ENCODE data around the gene ELMO3. TPM values are rescaled to one million over a fixed set of nuclear protein-coding genes. Genes with fewer than 3 reads are reported as not detected.

Gene ELMO3
- total and polyA plus RNA-seq, 8 donors, result 14.6 to 52.4 (median 23.6) TPM

GRCh38 chr16:67230809-67231660, 32.1 kb downstream of the ELMO3 start:
- no peak for FAIRE-seq
- H3K36me3 ChIP-seq, result peaks cover 0 to 26% (median 19%) of the 10 kb centered on the region in 3 donors

GRCh38 chr16:67233596-67233995, 34.7 kb downstream of the ELMO3 start:
- no peak overlapping the region for H3K27ac ChIP-seq
- peaks cover 0 to 44% (median 25%) of the 10 kb centered on the region in 3 donors for H3K36me3 ChIP-seq
- peak in 2 of 6 donors; percentile 45 to 58 for DNase-seq
- no peaks in the 10 kb centered on the region for H3K27me3 ChIP-seq
- intact Hi-C loops (cut with DNase I), result no loop called here
- no peaks in the 10 kb centered on the region for H3K4me1 ChIP-seq
- FAIRE-seq, result no peak
- H3K4me3 ChIP-seq, result no peak overlapping the region
- whole genome bisulfite sequencing, 2 donors, result 66 to 80% methylated on average over 7 of the region's 7 CpGs
- no peaks in the 10 kb centered on the region for H3K9me3 ChIP-seq
- ATAC-seq, result no peak
- TF ChIP-seq CTCF (IDR thresholded peaks at IDR 0.05), result no peak

More at GRCh38 chr16:67230809-67231660, 32.1 kb downstream of the ELMO3 start:
- no peak for ATAC-seq
- H3K4me1 ChIP-seq, result peaks cover 0 to 9% (median 6%) of the 10 kb centered on the region in 3 donors
- no peak overlapping the region for H3K27ac ChIP-seq
- intact Hi-C loops (cut with DNase I), result no loop called here
- no peaks in the 10 kb centered on the region for H3K27me3 ChIP-seq
- peak in 2 of 6 donors; percentile 37 to 46 for DNase-seq
- H3K4me3 ChIP-seq, result no peak overlapping the region
- 70 to 74% methylated on average over 12 of the region's 12 CpGs for WGBS, 2 donors
- no peak for TF ChIP-seq CTCF (IDR thresholded peaks at IDR 0.05)
- H3K9me3 ChIP-seq, result no peaks in the 10 kb centered on the region

GRCh38 chr16:67234180-67234597, 35.3 kb downstream of the ELMO3 start:
- H3K4me1 ChIP-seq, result no peaks in the 10 kb centered on the region
- no peak overlapping the region for H3K4me3 ChIP-seq
- TF ChIP-seq CTCF (IDR thresholded peaks at IDR 0.05), result no peak
- no peaks in the 10 kb centered on the region for H3K9me3 ChIP-seq
- no peaks in the 10 kb centered on the region for H3K27me3 ChIP-seq
- intact Hi-C loops (cut with DNase I), result no loop called here
- FAIRE-seq (no peak), DNase-seq (peak in 2 of 6 donors; percentile 17 to 55), ATAC-seq (no peak)
- 92 to 93% methylated on average over 9 to 10 of the region's 10 CpGs for WGBS, 2 donors
- H3K36me3 ChIP-seq, result peaks cover 0 to 40% (median 25%) of the 10 kb centered on the region in 3 donors
- H3K27ac ChIP-seq, result no peak overlapping the region

- Histone ChIP-seq H3K4me3 (no peak overlapping the region), H3K36me3 (peaks cover 0 to 22% (median 11%) of the 10 kb centered on the region in 3 donors), H3K27ac (no peak overlapping the region), H3K9me3 (no peaks in the 10 kb centered on the region), H3K27me3 (no peaks in the 10 kb centered on the region), H3K4me1 (peaks cover 0 to 6% (median under 1%) of the 10 kb centered on the region in 3 donors)
- intact Hi-C loops (cut with DNase I), result no loop called here
- WGBS, 2 donors, result 92 to 93% methylated on average over 17 of the region's 17 CpGs
- ATAC-seq (no peak), FAIRE-seq (no peak), DNase-seq (peak in 1 of 6 donors; percentile 43)
- no peak for TF ChIP-seq CTCF (IDR thresholded peaks at IDR 0.05)
These were observed 37.1 kb downstream of the ELMO3 start for GRCh38 chr16:67235816-67236562.

All from pancreas (tissue), 10 donors.